Gastroesophageal sphincter (tissue), 4 donors: ENCODE measurements around the gene VSTM2L. TPM values are rescaled to one million over a fixed set of nuclear protein-coding genes. Genes with fewer than 3 reads are reported as not detected.
A peak's percentile ranks its signal among the peaks of the same experiment; 100 is the strongest.

Experiments used
- ATAC-seq: fragments of 150-250 bp; one replicate; pipeline ENCODE4 v1.9.1; 2016; ENCODE audit warnings: mild to moderate bottlenecking, moderate library complexity
- H3K27ac ChIP-seq, 4 donors: fragments of 200-600 bp; sonication (generic) in 3 of 4; 1 replicate in 3 of 4; 2 replicates in 1 of 4; pipeline ENCODE4 v1.5.1; 2016 to 2019
- H3K27me3 ChIP-seq: fragments of 200-600 bp; sonication (generic); one replicate; pipeline ENCODE4 v1.5.1; 2019
- H3K36me3 ChIP-seq, 2 donors: fragments of 200-600 bp; sonication (generic); one replicate each; pipeline ENCODE4 v1.5.1; 2019; ENCODE audit warnings: control low read depth in 1 of 2
- H3K4me1 ChIP-seq, 3 donors: fragments of 200-600 bp; sonication (generic); 1 replicate in 2 of 3; 2 replicates in 1 of 3; pipeline ENCODE4 v1.5.1; 2016 to 2019; ENCODE audit warnings: control low read depth in 2 of 3
- H3K4me3 ChIP-seq, 2 donors: fragments of 200-600 bp; sonication (generic); one replicate each; pipeline ENCODE4 v1.5.1; 2019; ENCODE audit warnings: mild to moderate bottlenecking in 1 of 2, moderate library complexity in 1 of 2
- H3K9me3 ChIP-seq, 3 donors: fragments of 200-600 bp; sonication (generic); one replicate each; pipeline ENCODE4 v1.5.1; 2017 to 2019; ENCODE audit warnings: control low read depth in 2 of 3
- EP300 ChIP-seq: sonication (generic); formaldehyde crosslinking; IDR thresholded peaks from one replicate; pipeline ENCODE4 v1.6.1; 2017; ENCODE audit warnings: antibody characterized with exemption, mild to moderate bottlenecking
- POLR2A ChIP-seq, 2 donors: fragments of 450-650 bp; IDR thresholded peaks; one replicate each; pipeline ENCODE4 v1.6.1; 2017; ENCODE audit warnings: antibody characterized with exemption in 2 of 2, mild to moderate bottlenecking in 2 of 2, moderate library complexity in 1 of 2
- POLR2AphosphoS5 ChIP-seq: sonication (generic); formaldehyde crosslinking; IDR thresholded peaks from one replicate; pipeline ENCODE4 v1.6.1; 2017; ENCODE audit warnings: antibody characterized with exemption
- WGBS, 2 donors: methylation state at CpG; one replicate each; pipeline ENCODE4 v1.1.5; 2018; ENCODE audit warnings: low coverage in 1 of 2; 5-methylcytosine and 5-hydroxymethylcytosine counted together
- total RNA-seq, 4 donors: library from RNA; depleted of rRNA; stranded (reverse); fragments of >200 nt; gene quantifications; one replicate each; pipeline ENCODE4 v1.1.0, GENCODE V29; 2016
- TF ChIP-seq, protein P1 (sequence below), 4 experiments: fragments of 200-600 bp in 2 of 4; fragments of 450-650 bp in 2 of 4; sonication (generic) in 1 of 4; IDR thresholded peaks; one replicate each; pipeline ENCODE4 v1.5.1; 2017 to 2019; ENCODE audit warnings: antibody characterized with exemption in 4 of 4, mild to moderate bottlenecking in 2 of 4, moderate library complexity in 2 of 4

VSTM2L gene
- total RNA-seq, 4 donors from 2014 or later: 0.94 to 8.5 (median 7.0) TPM

DNA sequence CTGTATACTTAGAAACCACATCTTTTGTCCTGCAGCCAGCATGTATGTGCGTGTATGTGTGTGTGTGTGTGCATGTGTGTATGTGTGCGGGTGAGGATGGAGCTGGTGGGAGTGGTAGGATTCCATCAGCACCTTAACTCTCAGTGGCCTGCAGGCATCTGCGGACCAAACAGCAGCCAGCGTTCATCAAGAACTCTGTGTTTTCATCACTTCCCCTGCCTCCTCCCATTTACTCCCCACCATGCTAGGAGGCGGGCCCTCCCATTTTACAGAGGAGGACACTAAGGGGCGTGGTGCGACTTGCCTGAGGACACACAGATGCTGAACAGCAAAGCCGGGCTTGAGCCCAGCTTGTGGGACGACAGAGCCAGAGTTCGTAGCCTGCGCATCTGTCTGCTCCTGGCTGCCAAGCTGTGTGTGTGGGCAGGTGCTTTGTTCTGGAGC, 8.9 kb downstream of the VSTM2L start:
- Histone ChIP-seq H3K27ac (no peak overlapping the region), H3K9me3 (no peaks in the 10 kb centered on the region), H3K4me3 (no peak overlapping the region), H3K36me3 (no peaks in the 10 kb centered on the region), H3K27me3 (peaks cover 69% of the 10 kb centered on the region), H3K4me1 (peaks cover 0 to 52% (median 20%) of the 10 kb centered on the region in 3 donors)
- peak; percentile 87 for ATAC-seq
- 20% methylated on average over 3 of the region's 11 CpGs; no CpG with 5 or more reads in 1 of the 2 donors for WGBS, 2 donors
- no peak for TF ChIP-seq POLR2A (IDR thresholded peaks at IDR 0.05)
- no peak for TF ChIP-seq EP300
- TF ChIP-seq, protein P1, sequence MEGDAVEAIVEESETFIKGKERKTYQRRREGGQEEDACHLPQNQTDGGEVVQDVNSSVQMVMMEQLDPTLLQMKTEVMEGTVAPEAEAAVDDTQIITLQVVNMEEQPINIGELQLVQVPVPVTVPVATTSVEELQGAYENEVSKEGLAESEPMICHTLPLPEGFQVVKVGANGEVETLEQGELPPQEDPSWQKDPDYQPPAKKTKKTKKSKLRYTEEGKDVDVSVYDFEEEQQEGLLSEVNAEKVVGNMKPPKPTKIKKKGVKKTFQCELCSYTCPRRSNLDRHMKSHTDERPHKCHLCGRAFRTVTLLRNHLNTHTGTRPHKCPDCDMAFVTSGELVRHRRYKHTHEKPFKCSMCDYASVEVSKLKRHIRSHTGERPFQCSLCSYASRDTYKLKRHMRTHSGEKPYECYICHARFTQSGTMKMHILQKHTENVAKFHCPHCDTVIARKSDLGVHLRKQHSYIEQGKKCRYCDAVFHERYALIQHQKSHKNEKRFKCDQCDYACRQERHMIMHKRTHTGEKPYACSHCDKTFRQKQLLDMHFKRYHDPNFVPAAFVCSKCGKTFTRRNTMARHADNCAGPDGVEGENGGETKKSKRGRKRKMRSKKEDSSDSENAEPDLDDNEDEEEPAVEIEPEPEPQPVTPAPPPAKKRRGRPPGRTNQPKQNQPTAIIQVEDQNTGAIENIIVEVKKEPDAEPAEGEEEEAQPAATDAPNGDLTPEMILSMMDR (IDR thresholded peaks at IDR 0.05): no peak
- TF ChIP-seq POLR2AphosphoS5: no peak

GRCh38 chr20:37912874-37913273, 9.9 kb downstream of the VSTM2L start:
- no peak overlapping the region for H3K27ac ChIP-seq
- H3K4me3 ChIP-seq: no peak overlapping the region
- no peak for ATAC-seq
- H3K9me3 ChIP-seq: no peaks in the 10 kb centered on the region
- no peaks in the 10 kb centered on the region for H3K36me3 ChIP-seq
- TF ChIP-seq, protein P1 (IDR thresholded peaks at IDR 0.05): no peak
- no peak for TF ChIP-seq EP300
- no peak for TF ChIP-seq POLR2AphosphoS5
- TF ChIP-seq POLR2A (IDR thresholded peaks at IDR 0.05): no peak
- H3K27me3 ChIP-seq: peaks cover 67% of the 10 kb centered on the region
- WGBS, 2 donors: 48 to 71% methylated on average over 3 to 6 of the region's 6 CpGs
- peaks cover 0 to 42% (median 14%) of the 10 kb centered on the region in 3 donors for H3K4me1 ChIP-seq

- no peak for ATAC-seq
- H3K27ac ChIP-seq: no peak overlapping the region
- no peaks in the 10 kb centered on the region for H3K9me3 ChIP-seq
- TF ChIP-seq POLR2AphosphoS5 (no peak), EP300 (no peak)
- TF ChIP-seq, protein P1 (IDR thresholded peaks at IDR 0.05): no peak
- WGBS, 2 donors: 47% methylated on average over 2 to 12 of the region's 19 CpGs
- H3K36me3 ChIP-seq: no peaks in the 10 kb centered on the region
- no peak overlapping the region for H3K4me3 ChIP-seq
- peaks cover 58% of the 10 kb centered on the region for H3K27me3 ChIP-seq
- peaks cover 0 to 38% (median 14%) of the 10 kb centered on the region in 3 donors for H3K4me1 ChIP-seq
Measured at GRCh38 chr20:37913567-37914366, 10.8 kb downstream of the VSTM2L start.

DNA sequence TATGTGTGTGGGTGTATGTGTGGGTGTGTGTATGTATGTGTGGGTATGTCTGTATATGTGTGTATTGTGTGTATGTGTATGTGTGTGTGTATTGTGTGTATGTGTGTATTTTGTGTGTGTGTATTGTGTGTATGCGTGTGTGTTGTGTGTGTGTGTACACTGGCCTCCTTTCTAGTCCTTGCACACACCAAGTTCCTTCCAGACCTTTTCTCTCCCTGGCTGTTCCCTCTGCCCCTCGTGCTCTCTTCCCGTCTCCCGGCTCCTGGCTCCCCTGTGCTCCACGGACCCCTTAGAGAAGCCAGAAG, 11.4 kb downstream of the VSTM2L start:
- TF ChIP-seq POLR2A (IDR thresholded peaks at IDR 0.05): no peak
- no peak for TF ChIP-seq POLR2AphosphoS5
- TF ChIP-seq, protein P1 (IDR thresholded peaks at IDR 0.05): no peak
- no peak for TF ChIP-seq EP300
- Histone ChIP-seq H3K9me3 (no peaks in the 10 kb centered on the region), H3K4me1 (peaks cover 0 to 42% (median 14%) of the 10 kb centered on the region in 3 donors), H3K27ac (peak overlapping the region in 3 of 4 donors; percentile 69 to 70 (median 70)), H3K36me3 (no peaks in the 10 kb centered on the region), H3K4me3 (peak overlapping the region in 1 of 2 donors; percentile 41), H3K27me3 (peaks cover 53% of the 10 kb centered on the region)
- no peak for ATAC-seq
- WGBS, 2 donors: 57% methylated on average over 3 of the region's 5 CpGs; no CpG with 5 or more reads in 1 of the 2 donors
